DMS53 treated with DMSO at 0.1 percent for 48 hours (cell line): ENCODE results near the gene DSCAML1.
"Not testable (repeated sequence)": the region's sequence is repeated elsewhere in the genome, so short reads cannot be mapped to it uniquely, and the experiment has no call there.

Experiments
- DNase-seq: peaks from one replicate; lab custom pipeline; 2025; ENCODE audit not compliant: unreplicated experiment; lab: John Stamatoyannopoulos, UW

DSCAML1 gene

GRCh38 chr11:117820071-117820470, 23.1 kb upstream of the DSCAML1 start:
- peak; percentile 66 for DNase-seq

DNA sequence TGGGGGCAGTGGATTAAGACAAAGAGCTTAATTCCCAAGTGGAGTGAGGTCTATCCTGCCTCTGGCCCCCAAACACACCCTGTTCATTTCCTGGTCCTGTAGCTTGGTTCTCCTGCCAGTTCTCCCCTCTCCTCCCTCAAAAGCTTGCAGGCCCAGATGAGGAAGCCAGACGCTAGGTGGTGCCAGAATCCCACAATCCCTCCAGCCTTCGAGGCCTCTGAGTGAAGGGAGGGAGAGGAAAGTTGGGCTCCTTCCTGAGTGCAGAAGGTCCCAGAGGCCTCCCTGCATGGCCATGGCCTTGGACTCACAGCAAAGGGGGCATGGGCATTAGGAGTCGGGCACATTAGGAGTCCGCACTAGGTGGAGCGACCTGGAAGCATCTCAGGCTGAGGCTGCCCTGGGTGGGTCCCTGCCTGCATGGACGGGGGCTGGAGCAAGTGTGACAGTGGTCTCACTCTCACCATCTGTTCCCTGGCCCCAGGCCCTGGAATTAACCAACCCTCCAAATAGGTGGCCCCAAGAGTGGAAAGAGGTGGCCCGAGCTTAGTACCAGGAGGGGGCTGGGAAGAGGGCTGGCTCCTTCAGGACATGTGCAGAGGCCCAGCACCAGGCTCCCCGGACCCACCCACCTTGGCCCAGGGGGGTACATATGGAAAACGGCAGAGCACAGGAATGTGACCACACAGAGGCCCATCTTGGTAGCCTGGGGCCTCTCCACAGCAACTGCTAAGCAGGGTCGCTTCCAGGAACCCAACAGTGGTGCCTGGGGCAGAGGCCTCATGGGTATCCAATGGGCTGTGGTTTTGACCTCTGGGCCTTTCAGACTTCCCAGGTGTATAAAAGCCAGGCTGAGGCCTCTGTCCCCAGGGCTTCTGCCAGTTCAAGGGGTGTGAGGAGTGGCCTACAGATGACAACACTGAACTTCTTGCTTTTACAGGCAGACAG, 22.4 kb upstream of the DSCAML1 start:
- peak; percentile 66 for DNase-seq

GRCh38 chr11:117818041-117818873, 21.2 kb upstream of the DSCAML1 start:
- DNase-seq: no peak

DNA sequence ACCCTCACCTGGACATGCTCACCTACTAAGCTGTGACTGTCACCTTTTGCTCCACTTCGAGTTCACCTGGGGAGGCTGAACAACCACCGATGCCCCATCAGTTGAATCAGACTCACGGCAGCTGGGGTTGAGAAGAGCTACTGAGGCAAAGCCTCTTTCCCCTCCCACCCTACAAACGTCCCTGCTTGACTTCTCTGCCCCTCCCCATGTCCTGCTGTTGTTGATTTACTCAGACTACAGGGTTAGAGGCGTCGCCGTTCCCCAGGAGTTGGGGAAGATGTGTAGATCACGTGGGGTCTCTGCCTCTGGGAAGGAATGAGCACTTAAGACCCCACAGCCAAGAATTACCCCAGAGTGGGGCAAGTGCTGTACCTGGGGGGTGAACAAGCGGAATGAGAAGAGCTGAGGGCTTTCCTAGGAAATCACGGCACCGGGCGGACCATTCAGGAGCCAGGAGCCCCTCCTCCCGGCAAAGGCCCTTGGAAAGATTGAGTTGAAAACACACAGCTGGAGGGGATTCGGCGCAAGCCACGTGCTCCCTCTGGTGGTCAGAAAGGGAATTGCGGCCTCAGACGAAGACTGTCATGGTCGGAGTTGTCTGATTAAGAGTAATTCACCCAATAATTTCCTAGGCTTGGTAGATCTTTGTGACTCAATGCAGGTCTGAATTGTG, 20.5 kb upstream of the DSCAML1 start:
- peak; percentile 85 for DNase-seq

- no peak for DNase-seq
Observed at GRCh38 chr11:117816846-117817367, 19.9 kb upstream of the DSCAML1 start.

DNA sequence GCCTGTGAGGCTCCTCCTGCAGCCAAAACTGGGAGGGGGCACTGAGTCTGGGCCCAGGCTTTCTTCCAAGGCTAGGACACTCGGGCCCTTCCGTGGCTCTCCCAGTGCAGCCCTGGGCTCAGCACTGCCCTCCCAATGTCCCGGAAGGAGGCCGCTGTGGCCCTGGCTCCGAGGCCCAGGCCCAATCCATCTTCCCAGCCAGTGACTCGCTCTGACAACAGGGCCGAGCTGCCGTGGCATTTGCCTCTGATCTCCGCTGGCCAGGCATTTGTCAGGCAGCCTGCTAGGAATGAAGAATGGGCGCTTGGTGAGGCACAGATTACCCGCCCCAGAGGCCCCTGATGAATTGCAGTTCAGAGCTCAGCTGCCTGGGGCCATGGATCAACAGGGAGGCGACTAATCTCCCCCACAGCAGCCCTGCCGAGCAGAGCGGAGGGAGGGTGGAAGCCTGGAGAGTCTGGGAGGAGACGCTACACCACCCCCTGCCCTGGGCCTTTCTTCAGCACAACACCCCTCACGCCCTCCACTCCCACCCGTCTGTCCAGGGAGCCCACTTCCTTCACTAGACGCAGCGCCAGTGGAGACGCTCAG, 19.2 kb upstream of the DSCAML1 start:
- DNase-seq: no peak

DNA sequence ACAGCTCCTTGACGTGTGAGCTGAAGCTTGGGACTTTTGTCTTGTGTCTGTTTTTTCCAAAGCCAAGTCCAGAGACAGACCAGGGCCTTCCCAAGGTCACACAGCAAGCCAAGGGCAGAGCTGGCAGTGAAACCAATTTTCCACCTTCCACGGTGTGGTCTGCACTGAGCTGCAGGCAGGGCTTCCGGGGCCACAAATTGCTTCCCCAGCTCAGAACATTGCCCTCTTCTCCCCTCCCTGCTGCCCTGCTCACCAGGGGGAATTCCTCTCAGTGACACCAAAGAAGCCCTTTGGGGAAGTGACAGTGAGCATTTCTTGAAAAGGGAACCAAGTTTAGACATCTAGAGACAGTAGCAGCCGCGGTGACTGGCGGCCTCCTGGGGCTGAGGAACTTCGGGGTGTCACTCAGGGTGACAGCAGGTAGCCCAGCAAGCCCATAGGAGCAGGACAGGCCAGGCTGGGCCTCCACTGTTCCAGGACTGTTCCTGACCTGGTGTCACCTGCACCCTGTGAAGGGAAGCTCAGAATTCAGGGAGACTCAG, 18.3 kb upstream of the DSCAML1 start:
- no peak for DNase-seq

DNA sequence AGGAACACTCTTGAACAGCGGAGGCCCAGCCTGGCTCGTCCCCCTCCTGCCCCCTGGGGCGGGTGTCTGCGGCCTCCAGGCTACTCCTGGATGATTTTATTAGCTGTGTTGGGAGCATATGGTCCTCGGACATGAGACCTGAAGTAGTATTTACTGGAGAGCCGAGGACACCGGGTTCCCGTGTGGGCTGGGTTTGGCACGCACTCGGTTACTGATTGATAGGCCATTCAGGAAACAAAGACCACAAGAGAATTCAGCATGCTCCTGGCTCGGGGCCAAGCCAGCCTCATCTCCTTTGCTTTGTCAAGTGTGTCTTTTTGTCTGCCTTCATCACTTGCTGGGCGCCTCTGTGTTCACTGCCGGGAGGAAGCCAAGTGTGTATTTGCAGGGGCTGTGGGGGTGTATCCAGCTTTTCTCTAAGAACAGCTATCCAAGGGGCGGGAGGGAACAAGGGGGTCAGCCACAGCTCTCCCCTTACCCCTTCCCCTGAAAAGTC, 17.8 kb upstream of the DSCAML1 start:
- peak; percentile 94 for DNase-seq

DNA sequence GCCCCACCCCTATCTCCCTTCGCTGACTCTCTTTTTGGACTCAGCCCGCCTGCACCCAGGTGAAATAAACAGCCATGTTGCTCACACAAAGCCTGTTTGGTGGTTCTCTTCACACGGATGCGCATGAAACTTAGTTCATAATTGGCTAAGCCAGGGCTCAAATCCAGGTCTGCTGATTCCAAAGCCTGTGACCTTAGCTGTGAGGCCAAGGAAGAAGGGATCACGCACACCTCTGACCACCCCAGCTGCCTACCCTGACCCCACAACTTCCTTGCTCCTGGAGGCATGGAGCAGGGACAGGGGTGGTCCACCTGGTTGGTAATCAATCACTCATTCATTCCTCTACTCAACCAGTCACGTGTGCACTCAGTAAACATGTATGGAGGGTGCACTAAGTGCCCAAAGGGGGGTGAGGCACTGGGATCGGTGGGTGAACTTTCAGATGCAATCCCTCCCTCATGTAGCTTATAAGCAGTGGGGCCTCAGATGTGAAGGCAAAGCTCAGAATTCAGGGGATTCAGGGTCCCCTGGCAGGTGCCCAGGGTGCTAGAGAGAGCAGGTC, 17.3 kb upstream of the DSCAML1 start:
- no peak for DNase-seq

DNA sequence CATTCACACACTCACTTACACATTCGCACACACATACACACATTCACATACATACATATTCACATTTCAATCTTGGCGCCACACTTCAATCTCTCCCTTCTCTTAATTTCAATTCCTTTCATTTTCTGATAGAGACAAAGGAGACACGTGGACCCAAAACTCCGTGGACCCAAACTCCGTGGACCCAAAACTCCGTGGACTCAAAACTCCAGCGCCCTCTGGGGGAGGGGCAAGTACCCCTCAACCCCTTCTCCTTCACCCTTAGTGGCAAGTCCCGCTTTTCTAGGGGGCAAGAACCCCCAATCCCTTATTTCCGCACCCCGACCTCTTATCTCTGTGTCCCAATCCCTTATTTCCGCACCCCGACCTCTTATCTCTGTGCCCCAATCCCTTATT, 13.0 kb upstream of the DSCAML1 start:
- DNase-seq: not testable (repeated sequence)

GRCh38 chr11:117809236-117810055, 12.4 kb upstream of the DSCAML1 start:
- peak; percentile 67 for DNase-seq

DNA sequence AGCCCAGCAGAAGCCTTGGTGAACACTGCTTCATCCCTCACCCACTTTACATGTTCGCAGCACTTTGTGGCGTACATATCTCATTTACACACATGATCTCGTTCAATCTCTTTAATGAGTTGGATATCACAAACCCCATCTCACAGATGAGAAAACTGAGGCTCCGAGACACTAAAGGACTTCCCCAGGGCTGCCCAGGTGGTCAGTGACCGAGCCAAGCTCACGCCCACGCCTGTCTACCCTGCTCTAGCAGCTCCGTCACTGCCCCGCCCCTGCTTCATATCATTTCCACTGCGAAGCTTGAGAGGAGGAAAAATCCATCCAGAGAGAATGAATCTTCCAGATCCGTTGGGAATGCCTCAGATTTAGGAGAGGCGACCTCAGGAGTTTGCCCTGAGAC, 11.8 kb upstream of the DSCAML1 start:
- DNase-seq: no peak

- DNase-seq: peak; percentile 32
Observed at GRCh38 chr11:117807482-117808327, 10.7 kb upstream of the DSCAML1 start.

DNA sequence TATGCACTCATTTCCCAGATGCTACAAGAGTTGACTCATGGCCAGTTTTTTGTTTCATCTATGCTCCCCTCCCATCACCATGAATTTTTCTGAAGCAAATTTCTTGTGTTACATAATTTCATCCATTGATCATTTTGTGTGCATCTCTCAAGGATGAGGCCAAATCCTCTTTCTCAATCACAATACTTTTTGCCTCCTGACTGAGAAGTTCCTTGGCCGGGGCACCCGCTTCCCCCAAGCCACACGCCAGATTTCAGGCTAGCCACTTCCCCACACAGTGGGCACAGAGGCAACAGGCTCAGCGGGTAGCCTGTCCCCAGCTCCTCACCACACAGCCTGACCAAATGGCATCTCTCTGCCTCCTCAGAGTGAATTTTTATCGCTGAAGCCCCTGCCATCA, 9.8 kb upstream of the DSCAML1 start:
- no peak for DNase-seq

DNA sequence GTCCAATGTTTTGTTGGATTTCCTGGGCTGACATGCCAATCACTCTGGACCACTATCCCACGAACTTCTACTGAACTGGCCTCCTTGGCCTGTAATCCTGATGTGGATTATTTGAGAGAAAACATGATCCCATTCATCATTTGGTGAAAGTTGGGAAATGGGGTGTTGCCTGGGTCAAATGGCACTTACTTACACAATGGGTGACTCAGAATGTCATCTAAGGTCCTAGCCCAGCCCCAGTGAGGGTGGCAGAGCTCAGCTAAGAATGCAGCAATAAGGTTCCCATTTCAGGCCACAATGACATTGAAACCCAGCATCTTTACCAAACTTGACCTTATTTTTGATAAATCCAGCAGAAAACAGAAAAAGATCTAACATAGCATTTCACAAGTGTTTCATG, 8.0 kb upstream of the DSCAML1 start:
- DNase-seq: no peak

DNA sequence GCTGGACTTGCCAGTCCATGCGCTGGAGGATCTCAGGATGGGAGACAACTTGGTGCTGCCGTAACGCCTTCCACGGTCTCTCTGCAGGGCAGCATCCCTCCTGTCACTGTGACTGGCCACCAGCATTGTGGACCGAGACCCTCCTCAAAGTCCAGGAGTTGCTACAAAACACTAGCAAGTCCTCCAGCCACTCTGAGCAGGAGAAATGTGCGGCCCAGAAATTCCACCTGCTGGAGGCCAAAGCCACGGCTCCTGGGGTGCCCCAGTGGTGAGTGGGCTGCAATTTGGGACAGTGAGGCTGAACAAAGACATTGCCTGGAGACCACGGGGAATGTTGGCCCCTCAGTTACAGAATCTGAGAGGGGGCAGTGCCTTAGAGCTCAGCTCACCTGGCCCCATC, 6.9 kb upstream of the DSCAML1 start:
- no peak for DNase-seq

- DNase-seq: no peak
Observed at GRCh38 chr11:117799634-117800033, 2.6 kb upstream of the DSCAML1 start.

DNA sequence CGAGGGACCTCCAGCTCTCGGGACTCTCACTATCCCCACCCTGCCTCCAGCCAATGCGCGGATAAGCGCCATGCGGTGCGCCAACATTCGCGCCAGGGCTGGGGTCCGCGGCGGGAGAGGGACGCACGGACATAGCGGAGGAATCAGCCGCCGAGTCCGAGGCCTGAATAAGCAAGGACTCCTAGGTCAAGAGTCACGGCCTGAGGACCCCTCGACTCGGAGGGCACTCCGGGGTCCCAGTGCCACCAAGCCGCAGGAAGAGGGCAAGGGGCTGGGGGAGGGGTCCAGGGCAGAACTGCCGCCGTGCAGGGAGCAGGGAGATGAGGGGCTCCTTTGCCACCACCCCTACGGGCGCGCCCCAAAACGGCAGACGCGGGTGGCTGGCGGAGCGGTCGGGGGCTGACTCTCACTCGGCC, 552 bp downstream of the DSCAML1 start:
- DNase-seq: no peak
